ENCODE data around the gene UPB1. TPM values are rescaled to one million over a fixed set of nuclear protein-coding genes. Genes with fewer than 3 reads are reported as not detected.

Gene UPB1
- total and polyA plus RNA-seq, 2 experiments from 2014 or later: 0.13 TPM; not detected in 1

DNA sequence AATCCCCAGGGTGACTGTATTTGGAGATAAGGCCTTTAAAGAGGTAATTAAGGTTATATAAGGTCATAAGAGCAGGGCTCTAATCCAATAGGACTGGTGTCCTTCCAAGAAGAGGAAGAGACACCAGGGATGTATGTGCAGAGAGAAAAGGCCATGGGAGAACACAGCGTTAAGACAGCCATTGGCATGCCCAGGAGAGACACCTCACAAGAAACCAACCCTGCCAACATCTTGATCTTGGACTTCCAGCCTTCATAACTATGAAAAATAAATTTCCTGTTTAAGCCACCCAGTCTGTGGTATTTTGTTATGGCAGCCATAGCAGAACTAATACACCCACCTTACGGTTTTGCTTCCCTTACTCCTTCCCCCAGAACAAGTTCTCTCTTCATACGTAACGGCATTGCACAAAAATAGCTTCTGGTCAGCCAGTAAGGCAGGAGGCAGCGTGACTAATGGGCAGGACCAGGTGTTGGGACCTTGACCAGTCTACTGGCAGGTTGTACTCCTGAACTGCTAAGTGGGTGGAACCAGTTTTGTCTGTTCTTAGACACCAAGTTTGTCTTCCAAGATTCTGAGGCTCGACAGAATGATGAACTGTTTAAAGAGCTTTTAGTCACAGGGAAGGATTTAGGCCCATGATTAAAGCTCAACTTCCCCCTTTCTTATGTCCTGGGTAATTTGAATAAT is 31.9 kb upstream of the UPB1 start:
- ATAC-seq (no peak), DNase-seq (ENCODE audit: low spot score) (no peak)
- H3K9me2 ChIP-seq (ENCODE audit: insufficient read depth): no peaks in the 10 kb centered on the region
- H3K79me2 ChIP-seq (replicated peaks; ENCODE audit: insufficient read depth): no peaks in the 10 kb centered on the region
- H3K36me3 ChIP-seq (ENCODE audit: insufficient read depth): no peaks in the 10 kb centered on the region
- Mint-ChIP-seq H3K4me1 (peaks cover 20% of the 10 kb centered on the region; the same call in 2 of the 3 replicates), H3K9me3 (no peaks in the 10 kb centered on the region), H3K36me3 (ENCODE audit: low read depth) (no peaks in the 10 kb centered on the region), H3K27me3 (ENCODE audit: insufficient read depth, low read depth, poor library complexity) (peaks cover 3% of the 10 kb centered on the region), H3K27ac (no peak overlapping the region), H3K4me3 (no peak overlapping the region)
- H3K4me2 ChIP-seq: no peak overlapping the region
- H3K4me1 ChIP-seq (ENCODE audit: insufficient read depth): peaks cover 8% of the 10 kb centered on the region
- H3K4me3 ChIP-seq: no peak overlapping the region
- H3K27me3 ChIP-seq (ENCODE audit: insufficient read depth): no peaks in the 10 kb centered on the region
- no peak overlapping the region for H3K27ac ChIP-seq (ENCODE audit: low read depth)
- no peaks in the 10 kb centered on the region for H3F3A ChIP-seq (replicated peaks; ENCODE audit: low read depth)
- H2AFZ ChIP-seq: no peak overlapping the region
- H4K20me1 ChIP-seq (replicated peaks; ENCODE audit: insufficient read depth): no peaks in the 10 kb centered on the region
- TF ChIP-seq NANOG (IDR thresholded peaks at IDR 0.05; ENCODE audit: borderline replicate concordance) (no peak), EZH2phosphoT487 (IDR thresholded peaks at IDR 0.05; ENCODE audit: unreplicated experiment) (no peak), JUNB (IDR thresholded peaks at IDR 0.05; ENCODE audit: unreplicated experiment) (no peak), STAT1 (IDR thresholded peaks at IDR 0.05; ENCODE audit: unreplicated experiment) (no peak), POLR2AphosphoS5 (IDR thresholded peaks at IDR 0.05; ENCODE audit: low read depth) (no peak), ZNF114 (CRISPR knock-in tag; IDR thresholded peaks at IDR 0.05) (no peak), ZNF331 (CRISPR knock-in tag; IDR thresholded peaks at IDR 0.05; ENCODE audit: low read depth) (no peak), EZH2 (IDR thresholded peaks at IDR 0.05; ENCODE audit: low read depth, unreplicated experiment) (no peak), CREB1 (CRISPR knock-in tag; IDR thresholded peaks at IDR 0.05; ENCODE audit: low read depth) (no peak)
- TF ChIP-seq, protein P1, sequence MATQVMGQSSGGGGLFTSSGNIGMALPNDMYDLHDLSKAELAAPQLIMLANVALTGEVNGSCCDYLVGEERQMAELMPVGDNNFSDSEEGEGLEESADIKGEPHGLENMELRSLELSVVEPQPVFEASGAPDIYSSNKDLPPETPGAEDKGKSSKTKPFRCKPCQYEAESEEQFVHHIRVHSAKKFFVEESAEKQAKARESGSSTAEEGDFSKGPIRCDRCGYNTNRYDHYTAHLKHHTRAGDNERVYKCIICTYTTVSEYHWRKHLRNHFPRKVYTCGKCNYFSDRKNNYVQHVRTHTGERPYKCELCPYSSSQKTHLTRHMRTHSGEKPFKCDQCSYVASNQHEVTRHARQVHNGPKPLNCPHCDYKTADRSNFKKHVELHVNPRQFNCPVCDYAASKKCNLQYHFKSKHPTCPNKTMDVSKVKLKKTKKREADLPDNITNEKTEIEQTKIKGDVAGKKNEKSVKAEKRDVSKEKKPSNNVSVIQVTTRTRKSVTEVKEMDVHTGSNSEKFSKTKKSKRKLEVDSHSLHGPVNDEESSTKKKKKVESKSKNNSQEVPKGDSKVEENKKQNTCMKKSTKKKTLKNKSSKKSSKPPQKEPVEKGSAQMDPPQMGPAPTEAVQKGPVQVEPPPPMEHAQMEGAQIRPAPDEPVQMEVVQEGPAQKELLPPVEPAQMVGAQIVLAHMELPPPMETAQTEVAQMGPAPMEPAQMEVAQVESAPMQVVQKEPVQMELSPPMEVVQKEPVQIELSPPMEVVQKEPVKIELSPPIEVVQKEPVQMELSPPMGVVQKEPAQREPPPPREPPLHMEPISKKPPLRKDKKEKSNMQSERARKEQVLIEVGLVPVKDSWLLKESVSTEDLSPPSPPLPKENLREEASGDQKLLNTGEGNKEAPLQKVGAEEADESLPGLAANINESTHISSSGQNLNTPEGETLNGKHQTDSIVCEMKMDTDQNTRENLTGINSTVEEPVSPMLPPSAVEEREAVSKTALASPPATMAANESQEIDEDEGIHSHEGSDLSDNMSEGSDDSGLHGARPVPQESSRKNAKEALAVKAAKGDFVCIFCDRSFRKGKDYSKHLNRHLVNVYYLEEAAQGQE (IDR thresholded peaks at IDR 0.05; ENCODE audit: unreplicated experiment): no peak
- TF ChIP-seq, protein P2, sequence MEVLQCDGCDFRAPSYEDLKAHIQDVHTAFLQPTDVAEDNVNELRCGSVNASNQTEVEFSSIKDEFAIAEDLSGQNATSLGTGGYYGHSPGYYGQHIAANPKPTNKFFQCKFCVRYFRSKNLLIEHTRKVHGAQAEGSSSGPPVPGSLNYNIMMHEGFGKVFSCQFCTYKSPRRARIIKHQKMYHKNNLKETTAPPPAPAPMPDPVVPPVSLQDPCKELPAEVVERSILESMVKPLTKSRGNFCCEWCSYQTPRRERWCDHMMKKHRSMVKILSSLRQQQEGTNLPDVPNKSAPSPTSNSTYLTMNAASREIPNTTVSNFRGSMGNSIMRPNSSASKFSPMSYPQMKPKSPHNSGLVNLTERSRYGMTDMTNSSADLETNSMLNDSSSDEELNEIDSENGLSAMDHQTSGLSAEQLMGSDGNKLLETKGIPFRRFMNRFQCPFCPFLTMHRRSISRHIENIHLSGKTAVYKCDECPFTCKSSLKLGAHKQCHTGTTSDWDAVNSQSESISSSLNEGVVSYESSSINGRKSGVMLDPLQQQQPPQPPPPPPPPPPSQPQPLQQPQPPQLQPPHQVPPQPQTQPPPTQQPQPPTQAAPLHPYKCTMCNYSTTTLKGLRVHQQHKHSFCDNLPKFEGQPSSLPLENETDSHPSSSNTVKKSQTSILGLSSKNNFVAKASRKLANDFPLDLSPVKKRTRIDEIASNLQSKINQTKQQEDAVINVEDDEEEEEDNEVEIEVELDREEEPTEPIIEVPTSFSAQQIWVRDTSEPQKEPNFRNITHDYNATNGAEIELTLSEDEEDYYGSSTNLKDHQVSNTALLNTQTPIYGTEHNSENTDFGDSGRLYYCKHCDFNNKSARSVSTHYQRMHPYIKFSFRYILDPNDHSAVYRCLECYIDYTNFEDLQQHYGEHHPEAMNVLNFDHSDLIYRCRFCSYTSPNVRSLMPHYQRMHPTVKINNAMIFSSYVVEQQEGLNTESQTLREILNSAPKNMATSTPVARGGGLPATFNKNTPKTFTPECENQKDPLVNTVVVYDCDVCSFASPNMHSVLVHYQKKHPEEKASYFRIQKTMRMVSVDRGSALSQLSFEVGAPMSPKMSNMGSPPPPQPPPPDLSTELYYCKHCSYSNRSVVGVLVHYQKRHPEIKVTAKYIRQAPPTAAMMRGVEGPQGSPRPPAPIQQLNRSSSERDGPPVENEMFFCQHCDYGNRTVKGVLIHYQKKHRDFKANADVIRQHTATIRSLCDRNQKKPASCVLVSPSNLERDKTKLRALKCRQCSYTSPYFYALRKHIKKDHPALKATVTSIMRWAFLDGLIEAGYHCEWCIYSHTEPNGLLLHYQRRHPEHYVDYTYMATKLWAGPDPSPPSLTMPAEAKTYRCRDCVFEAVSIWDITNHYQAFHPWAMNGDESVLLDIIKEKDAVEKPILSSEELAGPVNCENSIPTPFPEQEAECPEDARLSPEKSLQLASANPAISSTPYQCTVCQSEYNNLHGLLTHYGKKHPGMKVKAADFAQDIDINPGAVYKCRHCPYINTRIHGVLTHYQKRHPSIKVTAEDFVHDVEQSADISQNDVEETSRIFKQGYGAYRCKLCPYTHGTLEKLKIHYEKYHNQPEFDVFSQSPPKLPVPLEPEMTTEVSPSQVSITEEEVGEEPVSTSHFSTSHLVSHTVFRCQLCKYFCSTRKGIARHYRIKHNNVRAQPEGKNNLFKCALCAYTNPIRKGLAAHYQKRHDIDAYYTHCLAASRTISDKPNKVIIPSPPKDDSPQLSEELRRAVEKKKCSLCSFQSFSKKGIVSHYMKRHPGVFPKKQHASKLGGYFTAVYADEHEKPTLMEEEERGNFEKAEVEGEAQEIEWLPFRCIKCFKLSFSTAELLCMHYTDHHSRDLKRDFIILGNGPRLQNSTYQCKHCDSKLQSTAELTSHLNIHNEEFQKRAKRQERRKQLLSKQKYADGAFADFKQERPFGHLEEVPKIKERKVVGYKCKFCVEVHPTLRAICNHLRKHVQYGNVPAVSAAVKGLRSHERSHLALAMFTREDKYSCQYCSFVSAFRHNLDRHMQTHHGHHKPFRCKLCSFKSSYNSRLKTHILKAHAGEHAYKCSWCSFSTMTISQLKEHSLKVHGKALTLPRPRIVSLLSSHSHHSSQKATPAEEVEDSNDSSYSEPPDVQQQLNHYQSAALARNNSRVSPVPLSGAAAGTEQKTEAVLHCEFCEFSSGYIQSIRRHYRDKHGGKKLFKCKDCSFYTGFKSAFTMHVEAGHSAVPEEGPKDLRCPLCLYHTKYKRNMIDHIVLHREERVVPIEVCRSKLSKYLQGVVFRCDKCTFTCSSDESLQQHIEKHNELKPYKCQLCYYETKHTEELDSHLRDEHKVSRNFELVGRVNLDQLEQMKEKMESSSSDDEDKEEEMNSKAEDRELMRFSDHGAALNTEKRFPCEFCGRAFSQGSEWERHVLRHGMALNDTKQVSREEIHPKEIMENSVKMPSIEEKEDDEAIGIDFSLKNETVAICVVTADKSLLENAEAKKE (CRISPR knock-in tag; IDR thresholded peaks at IDR 0.05): no peak
- TF ChIP-seq, protein P3, sequence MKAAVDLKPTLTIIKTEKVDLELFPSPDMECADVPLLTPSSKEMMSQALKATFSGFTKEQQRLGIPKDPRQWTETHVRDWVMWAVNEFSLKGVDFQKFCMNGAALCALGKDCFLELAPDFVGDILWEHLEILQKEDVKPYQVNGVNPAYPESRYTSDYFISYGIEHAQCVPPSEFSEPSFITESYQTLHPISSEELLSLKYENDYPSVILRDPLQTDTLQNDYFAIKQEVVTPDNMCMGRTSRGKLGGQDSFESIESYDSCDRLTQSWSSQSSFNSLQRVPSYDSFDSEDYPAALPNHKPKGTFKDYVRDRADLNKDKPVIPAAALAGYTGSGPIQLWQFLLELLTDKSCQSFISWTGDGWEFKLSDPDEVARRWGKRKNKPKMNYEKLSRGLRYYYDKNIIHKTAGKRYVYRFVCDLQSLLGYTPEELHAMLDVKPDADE (IDR thresholded peaks at IDR 0.05): no peak
- TF ChIP-seq, protein P4, sequence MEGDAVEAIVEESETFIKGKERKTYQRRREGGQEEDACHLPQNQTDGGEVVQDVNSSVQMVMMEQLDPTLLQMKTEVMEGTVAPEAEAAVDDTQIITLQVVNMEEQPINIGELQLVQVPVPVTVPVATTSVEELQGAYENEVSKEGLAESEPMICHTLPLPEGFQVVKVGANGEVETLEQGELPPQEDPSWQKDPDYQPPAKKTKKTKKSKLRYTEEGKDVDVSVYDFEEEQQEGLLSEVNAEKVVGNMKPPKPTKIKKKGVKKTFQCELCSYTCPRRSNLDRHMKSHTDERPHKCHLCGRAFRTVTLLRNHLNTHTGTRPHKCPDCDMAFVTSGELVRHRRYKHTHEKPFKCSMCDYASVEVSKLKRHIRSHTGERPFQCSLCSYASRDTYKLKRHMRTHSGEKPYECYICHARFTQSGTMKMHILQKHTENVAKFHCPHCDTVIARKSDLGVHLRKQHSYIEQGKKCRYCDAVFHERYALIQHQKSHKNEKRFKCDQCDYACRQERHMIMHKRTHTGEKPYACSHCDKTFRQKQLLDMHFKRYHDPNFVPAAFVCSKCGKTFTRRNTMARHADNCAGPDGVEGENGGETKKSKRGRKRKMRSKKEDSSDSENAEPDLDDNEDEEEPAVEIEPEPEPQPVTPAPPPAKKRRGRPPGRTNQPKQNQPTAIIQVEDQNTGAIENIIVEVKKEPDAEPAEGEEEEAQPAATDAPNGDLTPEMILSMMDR (conservative IDR thresholded peaks at IDR 0.05; ENCODE audit: low read depth in 2 of 2): no peak
